HG03066 (cell line): ENCODE data around the gene IPCEF1.
A peak's percentile ranks its signal among the peaks of the same experiment; 100 is the strongest.

ENCODE experiments used
- ATAC-seq: cut with Tn5 transposase; IDR thresholded peaks from one replicate; pipeline ENCODE4 v1.9.1; 2021; ENCODE audit warnings: low read depth; ENCODE audit not compliant: unreplicated experiment

IPCEF1 gene, protein sequence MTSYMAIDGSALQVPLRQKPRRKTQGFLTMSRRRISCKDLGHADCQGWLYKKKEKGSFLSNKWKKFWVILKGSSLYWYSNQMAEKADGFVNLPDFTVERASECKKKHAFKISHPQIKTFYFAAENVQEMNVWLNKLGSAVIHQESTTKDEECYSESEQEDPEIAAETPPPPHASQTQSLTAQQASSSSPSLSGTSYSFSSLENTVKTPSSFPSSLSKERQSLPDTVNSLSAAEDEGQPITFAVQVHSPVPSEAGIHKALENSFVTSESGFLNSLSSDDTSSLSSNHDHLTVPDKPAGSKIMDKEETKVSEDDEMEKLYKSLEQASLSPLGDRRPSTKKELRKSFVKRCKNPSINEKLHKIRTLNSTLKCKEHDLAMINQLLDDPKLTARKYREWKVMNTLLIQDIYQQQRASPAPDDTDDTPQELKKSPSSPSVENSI

DNA sequence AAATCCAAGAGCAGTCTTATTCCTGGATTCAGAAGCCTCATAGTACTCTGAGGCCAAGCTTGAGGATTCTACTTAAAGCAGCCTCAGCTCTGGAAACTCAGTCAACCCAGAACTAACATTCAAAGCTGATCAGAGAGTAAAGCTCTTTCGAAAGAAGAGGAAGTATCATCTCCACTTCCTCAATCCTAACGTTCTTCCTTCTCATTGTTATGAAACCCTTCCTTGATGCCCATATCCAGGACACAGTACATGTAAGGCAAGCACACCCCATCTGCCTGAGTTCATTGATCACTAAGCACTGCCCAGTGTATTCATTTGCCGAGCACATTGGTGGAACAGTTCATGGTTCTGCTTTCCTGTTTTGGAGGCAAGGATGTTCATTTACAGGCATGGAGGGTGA is at the start of gene IPCEF1:
TSS of gene IPCEF1 (minus strand) at position 114 of the 400 bp plus-strand sequence. CDS start 90,856 bp downstream, outside the sequence.
- peak; percentile 18 for ATAC-seq

GRCh38 chr6:154406301-154406700 is 49.7 kb upstream of the IPCEF1 start:
- no peak for ATAC-seq

GRCh38 chr6:154404791-154405400 is 48.3 kb upstream of the IPCEF1 start:
- ATAC-seq, result no peak

DNA sequence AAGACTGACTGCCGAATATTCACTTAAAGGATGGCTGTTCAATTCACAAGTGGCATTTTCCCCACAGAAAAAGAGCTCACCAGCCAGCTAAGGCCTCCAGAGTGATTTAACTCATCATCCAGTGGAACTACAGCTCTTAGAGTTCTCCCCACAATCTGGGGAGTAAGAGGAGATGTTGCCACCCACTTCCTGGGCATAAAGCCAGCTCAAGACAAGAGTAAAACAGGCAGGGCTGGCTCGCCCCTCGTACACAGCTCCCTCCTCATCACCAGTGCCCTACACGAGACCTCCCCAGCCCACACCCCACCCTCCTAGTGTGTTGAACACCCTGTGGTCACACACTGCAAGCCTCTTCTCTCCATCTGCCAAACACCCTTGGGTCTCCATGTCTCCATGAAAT is 47.2 kb upstream of the IPCEF1 start:
- ATAC-seq, result no peak

DNA sequence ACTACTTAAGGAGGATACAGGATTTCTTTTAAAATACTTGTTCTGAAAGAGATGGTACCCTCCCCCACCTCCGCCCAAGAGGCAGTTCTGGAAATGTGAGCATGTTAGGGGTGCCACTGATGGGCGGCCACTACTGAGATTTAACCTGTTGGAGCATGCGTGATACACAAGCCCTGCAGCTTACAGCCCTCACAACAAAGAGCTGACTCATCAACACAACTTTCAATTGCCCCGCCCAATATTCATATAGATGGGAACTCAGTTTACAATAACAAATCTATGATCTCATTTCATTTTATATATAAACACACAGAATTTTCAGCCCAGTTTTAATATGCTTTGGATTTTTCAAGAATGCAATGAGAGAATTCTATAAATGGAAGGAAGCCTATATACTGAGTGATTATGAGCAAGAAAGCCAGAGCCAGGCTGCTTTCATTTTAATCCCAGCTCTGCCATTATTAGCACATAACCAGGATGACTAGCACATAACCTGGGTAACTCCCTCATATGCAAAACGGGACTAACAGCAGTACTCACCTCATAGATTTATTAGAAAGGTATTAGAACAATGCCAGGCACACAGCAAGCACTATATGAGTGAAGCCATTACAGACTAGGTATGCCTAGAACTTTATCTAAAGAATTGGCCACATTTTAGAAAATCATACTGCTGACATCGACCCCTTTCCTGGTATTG is 45.6 kb upstream of the IPCEF1 start:
- ATAC-seq, result no peak

- no peak for ATAC-seq
Measured at GRCh38 chr6:154399097-154399496, 42.5 kb upstream of the IPCEF1 start.

DNA sequence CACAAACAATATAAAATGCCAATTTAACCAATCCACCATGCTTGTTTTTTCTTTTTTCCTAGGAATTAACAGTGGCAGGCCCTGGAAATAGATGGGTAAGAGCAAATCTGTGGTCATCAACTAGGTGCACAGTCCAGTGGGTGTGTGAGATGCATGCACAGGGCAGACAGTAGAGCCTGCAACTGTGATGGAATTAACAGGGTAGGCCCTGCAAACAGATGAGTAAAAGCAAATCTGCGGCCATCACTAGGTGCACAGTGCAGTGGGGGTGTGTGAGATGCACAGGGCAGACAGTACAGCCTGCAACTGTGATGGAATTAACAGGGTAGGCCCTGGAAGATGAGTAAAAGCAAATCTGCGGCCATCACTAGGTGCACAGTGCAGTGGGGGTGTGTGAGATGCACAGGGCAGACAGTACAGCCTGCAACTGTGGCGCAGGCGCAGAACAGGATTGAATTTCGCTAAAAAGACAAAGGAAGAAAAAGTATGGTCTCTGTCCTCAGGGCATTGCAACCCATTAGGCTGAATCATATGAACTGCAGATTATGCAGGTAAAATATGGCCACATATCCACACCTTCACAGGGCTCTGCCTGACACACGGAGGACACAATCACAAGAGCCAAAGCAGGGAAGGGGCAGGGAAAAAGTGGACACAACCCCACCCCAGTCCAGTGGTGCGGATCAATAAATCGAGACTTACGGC is 41.0 kb upstream of the IPCEF1 start:
- no peak for ATAC-seq

DNA sequence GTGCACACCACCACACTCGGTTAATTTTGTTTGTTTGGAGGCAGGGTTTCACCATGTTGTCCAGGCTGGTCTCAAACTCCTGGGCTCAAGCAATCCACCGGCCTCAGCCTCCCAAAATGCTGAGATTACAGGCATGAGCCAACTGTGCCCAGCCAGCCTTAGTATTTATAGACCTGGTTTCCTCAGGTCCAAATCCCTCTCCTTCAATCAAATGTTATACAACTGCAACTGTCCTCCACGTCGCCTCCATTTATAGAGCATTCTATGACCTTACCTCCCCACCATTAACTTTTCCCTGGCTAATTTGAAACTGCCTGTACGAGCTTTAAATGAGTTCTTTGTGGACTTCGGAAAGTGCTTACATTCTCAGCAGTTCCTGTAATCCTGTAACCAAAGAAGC is 39.3 kb upstream of the IPCEF1 start:
- ATAC-seq, result no peak

- ATAC-seq, result no peak
Measured at GRCh38 chr6:154395316-154395715, 38.7 kb upstream of the IPCEF1 start.

DNA sequence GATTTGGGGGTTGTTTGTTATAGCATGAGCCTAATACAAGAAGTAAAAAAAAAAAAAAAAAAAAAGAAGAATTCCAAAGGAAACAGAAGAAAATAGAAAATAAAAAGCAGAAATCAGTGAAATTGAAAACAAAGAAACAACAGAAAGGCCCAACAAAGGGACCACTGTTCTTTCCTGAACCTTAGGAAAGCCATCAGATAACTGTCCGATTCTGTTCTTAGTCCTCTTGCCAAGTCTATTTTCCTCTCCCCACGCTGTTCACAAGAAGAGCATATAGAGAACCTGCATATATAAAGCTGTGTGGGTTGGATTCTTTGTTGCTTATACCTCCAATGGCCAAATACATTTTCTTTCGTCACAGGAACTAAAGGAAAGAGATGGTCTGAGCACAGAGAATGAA is 38.0 kb upstream of the IPCEF1 start:
- ATAC-seq, result no peak

DNA sequence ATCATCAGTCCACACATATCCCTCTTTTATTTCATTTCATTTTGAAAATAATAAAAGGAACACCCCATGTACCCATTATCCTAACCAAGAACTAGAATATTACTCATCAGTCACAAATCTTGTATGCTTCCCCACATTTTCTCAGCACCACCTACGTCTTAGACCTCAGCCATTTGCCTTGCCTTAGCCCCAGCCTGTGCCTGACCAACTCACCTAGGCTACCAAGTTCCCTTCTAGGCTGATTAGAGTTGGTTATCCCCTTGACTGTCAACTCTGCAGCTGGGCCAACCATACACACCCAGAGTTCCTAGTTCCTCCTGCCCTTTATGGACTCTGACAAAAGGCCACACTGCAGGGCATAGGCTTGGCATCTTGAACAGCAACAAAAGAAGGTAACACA is 33.4 kb upstream of the IPCEF1 start:
- no peak for ATAC-seq

GRCh38 chr6:154388803-154389202 is 32.2 kb upstream of the IPCEF1 start:
- no peak for ATAC-seq

DNA sequence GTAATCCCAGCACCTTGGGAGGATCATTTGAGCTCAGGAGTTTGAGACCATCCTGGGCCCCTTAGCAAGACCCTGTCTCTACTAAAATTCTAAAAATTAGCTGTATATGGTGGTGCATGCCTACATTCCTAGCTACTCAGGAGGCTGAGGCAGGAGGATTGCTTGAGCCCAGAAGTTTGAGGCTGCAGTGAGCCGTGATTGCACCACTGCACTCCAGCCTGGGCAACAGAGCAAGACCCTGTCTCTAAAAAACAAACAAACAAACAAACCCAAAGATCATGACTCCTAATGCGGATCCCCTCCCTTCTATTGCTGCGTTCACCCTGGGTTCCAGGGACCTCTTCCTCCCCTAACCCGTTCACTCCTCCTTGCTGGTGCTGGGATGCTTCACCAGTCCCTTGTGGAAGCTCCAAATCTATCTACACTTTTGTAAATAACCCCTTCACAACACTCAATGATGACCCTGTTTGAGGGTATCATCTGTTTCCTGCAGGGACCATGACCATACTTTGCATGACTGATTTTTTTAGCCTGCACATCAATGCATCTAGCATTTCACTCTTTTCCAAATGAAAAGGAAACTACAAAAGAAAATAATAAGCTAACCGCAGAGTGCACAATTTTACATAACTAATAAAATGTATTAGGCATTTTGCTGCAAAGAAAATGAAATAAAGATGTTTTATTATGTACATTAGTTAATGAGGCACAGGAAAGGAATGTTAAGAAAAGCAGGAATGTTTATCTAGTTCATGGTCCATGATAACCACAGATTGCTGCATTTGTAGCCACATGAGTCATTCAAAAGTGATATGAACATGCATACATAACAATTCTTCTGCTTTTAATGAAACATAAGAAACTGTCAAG is 30.5 kb upstream of the IPCEF1 start:
- no peak for ATAC-seq

GRCh38 chr6:154384191-154384590 is 27.6 kb upstream of the IPCEF1 start:
- ATAC-seq, result no peak

GRCh38 chr6:154383273-154383672 is 26.7 kb upstream of the IPCEF1 start:
- no peak for ATAC-seq

DNA sequence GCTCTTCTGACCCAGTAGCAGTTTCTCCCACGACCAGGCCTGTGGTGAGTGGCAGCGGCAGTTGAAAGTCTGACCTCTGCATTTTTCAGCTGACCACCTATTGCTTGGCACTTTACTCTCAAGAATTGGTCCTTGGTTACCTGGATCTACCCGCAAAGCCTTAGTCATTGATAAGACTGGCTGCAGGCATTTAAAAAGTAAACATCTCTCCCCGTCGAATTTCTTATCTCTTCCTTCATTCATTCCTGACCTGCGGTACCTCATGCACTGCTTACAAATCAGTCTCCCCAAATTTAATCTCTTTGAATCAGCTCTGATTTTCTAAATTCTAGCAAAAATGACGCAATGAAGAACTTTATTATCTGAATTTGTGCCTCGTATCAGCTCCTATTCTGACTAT is 26.1 kb upstream of the IPCEF1 start:
- ATAC-seq, result no peak

- no peak for ATAC-seq
Measured at GRCh38 chr6:154381548-154381947, 24.9 kb upstream of the IPCEF1 start.

DNA sequence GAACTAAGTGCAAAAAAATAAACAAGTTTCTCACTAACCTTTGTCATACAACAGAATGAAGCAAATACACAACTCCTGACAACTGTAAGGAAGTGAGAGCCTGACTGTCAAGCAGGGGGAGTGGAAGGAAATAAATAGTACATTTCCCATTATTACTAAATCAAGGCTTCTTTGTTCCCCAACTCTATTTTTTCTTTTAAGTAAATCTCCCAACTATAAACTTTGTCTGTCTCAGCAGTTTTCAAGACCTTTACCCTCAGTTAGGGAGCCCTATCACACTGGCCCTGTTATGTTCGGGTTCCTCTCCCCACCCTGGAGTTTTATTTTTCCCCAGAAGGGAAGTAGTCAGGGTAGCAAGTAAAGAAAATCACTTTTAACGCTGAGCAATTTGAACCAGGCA is 24.1 kb upstream of the IPCEF1 start:
- no peak for ATAC-seq

- ATAC-seq, result no peak
Measured at GRCh38 chr6:154379585-154379984, 23.0 kb upstream of the IPCEF1 start.

DNA sequence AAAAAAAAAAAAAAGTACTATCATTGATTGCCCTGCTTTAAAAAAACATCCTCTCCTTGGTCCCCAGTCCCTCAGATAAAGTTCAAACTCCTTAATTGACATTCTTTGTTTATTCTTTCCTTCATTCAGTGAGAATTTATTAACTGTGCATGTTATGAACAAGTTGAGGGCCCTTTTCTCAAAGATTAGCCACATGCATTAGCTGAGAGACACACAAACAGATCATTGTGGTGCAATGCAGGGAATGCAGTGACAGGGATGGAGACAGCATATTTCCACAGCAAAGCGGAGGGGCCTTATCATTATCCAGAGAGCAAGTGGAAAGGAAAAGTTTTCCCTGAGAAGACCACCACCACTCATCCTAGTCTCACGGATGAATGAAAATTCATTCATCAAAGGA is 21.9 kb upstream of the IPCEF1 start:
- no peak for ATAC-seq
